GM12878 (cell line): ENCODE data around the gene SLC49A4. TPM values are rescaled to one million over a fixed set of nuclear protein-coding genes. Genes with fewer than 3 reads are reported as not detected.

Experiments
- ATAC-seq: fragments of 200-7000 bp; cut with Tn5 transposase; 3 replicates; pipeline ENCODE4 v1.9.1; 2020; ENCODE audit warnings: mild to moderate bottlenecking, moderate library complexity
- BruUV-seq: library from RNA; stranded (reverse); fragments of 400-500 nt; replicated peaks from 2 replicates; lab custom pipeline; 2021; lab: Mats Ljungman, UMichigan
- CTCF ChIA-PET: fragments of 300-600 bp; sonication (Branson Sonifier 250); formaldehyde crosslinking; extraction: SDS; loops from one replicate; lab custom pipeline; 2021; ENCODE audit warnings: inconsistent platforms; lab: Yijun Ruan, JAX
- POLR2A ChIA-PET: fragments of 350-600 bp; formaldehyde crosslinking; extraction: SDS; loops from one replicate; lab custom pipeline; 2021; ENCODE audit warnings: inconsistent platforms; lab: Charles Lee
- RAD21 ChIA-PET: fragments of 300-600 bp; sonication (Branson Sonifier 250); formaldehyde crosslinking; loops from one replicate; lab custom pipeline; 2023; ENCODE audit warnings: antibody characterized with exemption; ENCODE audit not compliant: unreplicated experiment; lab: Charles Lee
- SMC1A ChIA-PET: fragments of 300-600 bp; sonication (Branson Sonifier 250); formaldehyde crosslinking; loops from one replicate; lab custom pipeline; 2023; ENCODE audit not compliant: unreplicated experiment, uncharacterized antibody; lab: Charles Lee
- DNase-seq: peaks from one replicate; pipeline ENCODE4 v3.0.0-alpha.2; 2011; ENCODE audit warnings: low read depth, low spot score
- FAIRE-seq: peaks from 3 replicates; lab custom pipeline; 2011; peaks lifted over from hg19 to GRCh38; lab: Jason Lieb, UNC
- H2AFZ ChIP-seq: 2 replicates; pipeline ENCODE4 v1.6.0; 2011; ENCODE audit warnings: low read depth, low read length, control low read depth; ENCODE audit not compliant: control insufficient read depth
- H3K27ac ChIP-seq: 2 replicates; pipeline ENCODE4 v1.5.1; 2011; ENCODE audit warnings: control low read depth; ENCODE audit not compliant: control insufficient read depth, insufficient read depth
- H3K27me3 ChIP-seq, 2 experiments: replicated peaks in 1 of 2; 2 replicates each; pipeline versions ENCODE4 v1.6.0 to v1.6.1; 2011; ENCODE audit warnings: low read length in 1 of 2; ENCODE audit not compliant: control insufficient read depth in 2 of 2, insufficient read depth in 2 of 2
- H3K36me3 ChIP-seq, 2 experiments: 2 replicates each; pipeline ENCODE4 v1.5.1; 2011; ENCODE audit warnings: low read length in 1 of 2; ENCODE audit not compliant: control insufficient read depth in 2 of 2, insufficient read depth in 2 of 2
- H3K4me1 ChIP-seq: 2 replicates; pipeline ENCODE4 v1.6.1; 2011; ENCODE audit warnings: mild to moderate bottlenecking, low read length, moderate library complexity, mixed read lengths; ENCODE audit not compliant: control insufficient read depth, insufficient read depth
- H3K4me2 ChIP-seq: 2 replicates; pipeline ENCODE4 v1.6.0; 2011; ENCODE audit warnings: control low read depth; ENCODE audit not compliant: control insufficient read depth, insufficient read depth
- H3K4me3 ChIP-seq: fragments of 200-600 bp; sonication (generic); 2 replicates; pipeline ENCODE4 v1.5.1; 2016
- H3K79me2 ChIP-seq: 2 replicates; pipeline ENCODE4 v1.6.0; 2011; ENCODE audit warnings: low read length; ENCODE audit not compliant: control insufficient read depth, insufficient read depth
- H3K9ac ChIP-seq: 2 replicates; pipeline ENCODE4 v1.8.0; 2011; ENCODE audit warnings: low read length, control low read depth, mixed read lengths; ENCODE audit not compliant: control insufficient read depth, insufficient read depth
- H3K9me3 ChIP-seq: replicated peaks from 3 replicates; pipeline ENCODE4 v1.5.1; 2011; ENCODE audit warnings: mild to moderate bottlenecking, low read length; ENCODE audit not compliant: control insufficient read depth, insufficient read depth
- H4K20me1 ChIP-seq: 2 replicates; pipeline ENCODE4 v1.6.0; 2011; ENCODE audit not compliant: control insufficient read depth, insufficient read depth
- CBX5 ChIP-seq: sonication (generic); IDR thresholded peaks from 2 replicates; pipeline ENCODE4 v1.6.1; 2016; ENCODE audit warnings: low read depth, moderate library complexity, mild to moderate bottlenecking, inconsistent platforms
- EZH2 ChIP-seq: IDR thresholded peaks from 2 replicates; pipeline ENCODE4 v1.6.1; 2012; ENCODE audit warnings: low read depth, mild to moderate bottlenecking, control low read depth, inconsistent platforms, low read length, borderline replicate concordance; ENCODE audit not compliant: control insufficient read depth
- HDAC2 ChIP-seq: fragments of 200-600 bp; sonication (generic); IDR thresholded peaks from 2 replicates; pipeline ENCODE4 v1.6.1; 2017
- IKZF2 ChIP-seq, 2 experiments: fragments of 450-650 bp; IDR thresholded peaks; 2 replicates each; pipeline ENCODE4 v1.6.1; 2017; ENCODE audit warnings: mild to moderate bottlenecking in 2 of 2, moderate library complexity in 2 of 2
- RCOR1 ChIP-seq: conservative IDR thresholded peaks from 2 replicates; pipeline ENCODE4 v1.6.1; 2012; ENCODE audit warnings: low read depth, low read length, improper control_type of control experiment
- TCF12 ChIP-seq: IDR thresholded peaks from 2 replicates; pipeline ENCODE4 v1.6.1; 2011; ENCODE audit warnings: low read depth, mild to moderate bottlenecking, low read length
- ZBED1 ChIP-seq: IDR thresholded peaks from 2 replicates; pipeline ENCODE4 v1.6.1; 2016; ENCODE audit warnings: borderline replicate concordance
- ZBTB33 ChIP-seq: fragments of 450-650 bp; IDR thresholded peaks from 2 replicates; pipeline ENCODE4 v1.6.1; 2017; ENCODE audit warnings: mild to moderate bottlenecking
- in situ Hi-C: fragments of 300-500 bp; cut with MboI; formaldehyde crosslinking; loops from 9 replicates; pipeline ENCODE4 v1.14.3; 2018; ENCODE audit warnings: mixed read lengths
- intact Hi-C: fragments of 100-400 bp; cut with micrococcal nuclease; formaldehyde crosslinking; loops from one replicate; pipeline ENCODE4 v1.14.2; 2022; ENCODE audit not compliant: unreplicated experiment
- polyA plus RNA-seq, 11 experiments: library from polyadenylated mRNA; depleted of rRNA in 4 of 11; unstranded in 6 of 11; stranded (reverse) in 5 of 11; fragments of >200 nt; fragmentation: Nextera tagmentation in 4 of 11; fragmentation: Illumina TruSeq in 1 of 11; extraction: Ambion mirVana in 4 of 11; extraction: Trizol in 1 of 11; gene quantifications; 1 replicate in 1 of 11; 2 replicates in 10 of 11; pipeline versions ENCODE4 v1.2.1 to v1.2.3, GENCODE V29; 2011 to 2016; ENCODE audit warnings: inconsistent platforms in 2 of 11, missing spikeins in 2 of 11, low read depth in 1 of 11
- total RNA-seq, 4 experiments: library from RNA; depleted of rRNA in 3 of 4; stranded (reverse); fragments of >200 nt in 3 of 4; fragmentation: Illumina TruSeq in 1 of 4; extraction: Trizol in 1 of 4; gene quantifications; 2 replicates each; pipeline versions ENCODE4 v1.2.1 to v1.2.3, GENCODE V29; 2013 to 2021
- TF ChIP-seq, protein P1 (sequence below): fragments of 450-650 bp; formaldehyde crosslinking; IDR thresholded peaks from 2 replicates; pipeline ENCODE4 v1.4.0; 2020; ENCODE audit warnings: mild to moderate bottlenecking, moderate library complexity
- TF ChIP-seq, protein P2 (sequence below): fragments of 450-650 bp; IDR thresholded peaks from 2 replicates; pipeline ENCODE4 v1.6.1; 2017; ENCODE audit warnings: mild to moderate bottlenecking, moderate library complexity

SLC49A4 gene
- total and polyA plus RNA-seq, 10 of the 15 experiments (the other 5 are each of a cell fraction or from before 2014, with no cell fraction given) = 0.48 to 2.2 (median 1.4) TPM

- H3K79me2 ChIP-seq = no peaks in the 10 kb centered on the region
- TF ChIP-seq EZH2 (no peak), ZBED1 (no peak), HDAC2 (no peak), TCF12 (no peak), RCOR1 (no peak), ZBTB33 (no peak), IKZF2 (IDR thresholded peaks at IDR 0.05) (no peak), CBX5 (no peak)
- TF ChIP-seq, protein P1, sequence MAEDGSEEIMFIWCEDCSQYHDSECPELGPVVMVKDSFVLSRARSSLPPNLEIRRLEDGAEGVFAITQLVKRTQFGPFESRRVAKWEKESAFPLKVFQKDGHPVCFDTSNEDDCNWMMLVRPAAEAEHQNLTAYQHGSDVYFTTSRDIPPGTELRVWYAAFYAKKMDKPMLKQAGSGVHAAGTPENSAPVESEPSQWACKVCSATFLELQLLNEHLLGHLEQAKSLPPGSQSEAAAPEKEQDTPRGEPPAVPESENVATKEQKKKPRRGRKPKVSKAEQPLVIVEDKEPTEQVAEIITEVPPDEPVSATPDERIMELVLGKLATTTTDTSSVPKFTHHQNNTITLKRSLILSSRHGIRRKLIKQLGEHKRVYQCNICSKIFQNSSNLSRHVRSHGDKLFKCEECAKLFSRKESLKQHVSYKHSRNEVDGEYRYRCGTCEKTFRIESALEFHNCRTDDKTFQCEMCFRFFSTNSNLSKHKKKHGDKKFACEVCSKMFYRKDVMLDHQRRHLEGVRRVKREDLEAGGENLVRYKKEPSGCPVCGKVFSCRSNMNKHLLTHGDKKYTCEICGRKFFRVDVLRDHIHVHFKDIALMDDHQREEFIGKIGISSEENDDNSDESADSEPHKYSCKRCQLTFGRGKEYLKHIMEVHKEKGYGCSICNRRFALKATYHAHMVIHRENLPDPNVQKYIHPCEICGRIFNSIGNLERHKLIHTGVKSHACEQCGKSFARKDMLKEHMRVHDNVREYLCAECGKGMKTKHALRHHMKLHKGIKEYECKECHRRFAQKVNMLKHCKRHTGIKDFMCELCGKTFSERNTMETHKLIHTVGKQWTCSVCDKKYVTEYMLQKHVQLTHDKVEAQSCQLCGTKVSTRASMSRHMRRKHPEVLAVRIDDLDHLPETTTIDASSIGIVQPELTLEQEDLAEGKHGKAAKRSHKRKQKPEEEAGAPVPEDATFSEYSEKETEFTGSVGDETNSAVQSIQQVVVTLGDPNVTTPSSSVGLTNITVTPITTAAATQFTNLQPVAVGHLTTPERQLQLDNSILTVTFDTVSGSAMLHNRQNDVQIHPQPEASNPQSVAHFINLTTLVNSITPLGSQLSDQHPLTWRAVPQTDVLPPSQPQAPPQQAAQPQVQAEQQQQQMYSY = no peak
- TF ChIP-seq, protein P2, sequence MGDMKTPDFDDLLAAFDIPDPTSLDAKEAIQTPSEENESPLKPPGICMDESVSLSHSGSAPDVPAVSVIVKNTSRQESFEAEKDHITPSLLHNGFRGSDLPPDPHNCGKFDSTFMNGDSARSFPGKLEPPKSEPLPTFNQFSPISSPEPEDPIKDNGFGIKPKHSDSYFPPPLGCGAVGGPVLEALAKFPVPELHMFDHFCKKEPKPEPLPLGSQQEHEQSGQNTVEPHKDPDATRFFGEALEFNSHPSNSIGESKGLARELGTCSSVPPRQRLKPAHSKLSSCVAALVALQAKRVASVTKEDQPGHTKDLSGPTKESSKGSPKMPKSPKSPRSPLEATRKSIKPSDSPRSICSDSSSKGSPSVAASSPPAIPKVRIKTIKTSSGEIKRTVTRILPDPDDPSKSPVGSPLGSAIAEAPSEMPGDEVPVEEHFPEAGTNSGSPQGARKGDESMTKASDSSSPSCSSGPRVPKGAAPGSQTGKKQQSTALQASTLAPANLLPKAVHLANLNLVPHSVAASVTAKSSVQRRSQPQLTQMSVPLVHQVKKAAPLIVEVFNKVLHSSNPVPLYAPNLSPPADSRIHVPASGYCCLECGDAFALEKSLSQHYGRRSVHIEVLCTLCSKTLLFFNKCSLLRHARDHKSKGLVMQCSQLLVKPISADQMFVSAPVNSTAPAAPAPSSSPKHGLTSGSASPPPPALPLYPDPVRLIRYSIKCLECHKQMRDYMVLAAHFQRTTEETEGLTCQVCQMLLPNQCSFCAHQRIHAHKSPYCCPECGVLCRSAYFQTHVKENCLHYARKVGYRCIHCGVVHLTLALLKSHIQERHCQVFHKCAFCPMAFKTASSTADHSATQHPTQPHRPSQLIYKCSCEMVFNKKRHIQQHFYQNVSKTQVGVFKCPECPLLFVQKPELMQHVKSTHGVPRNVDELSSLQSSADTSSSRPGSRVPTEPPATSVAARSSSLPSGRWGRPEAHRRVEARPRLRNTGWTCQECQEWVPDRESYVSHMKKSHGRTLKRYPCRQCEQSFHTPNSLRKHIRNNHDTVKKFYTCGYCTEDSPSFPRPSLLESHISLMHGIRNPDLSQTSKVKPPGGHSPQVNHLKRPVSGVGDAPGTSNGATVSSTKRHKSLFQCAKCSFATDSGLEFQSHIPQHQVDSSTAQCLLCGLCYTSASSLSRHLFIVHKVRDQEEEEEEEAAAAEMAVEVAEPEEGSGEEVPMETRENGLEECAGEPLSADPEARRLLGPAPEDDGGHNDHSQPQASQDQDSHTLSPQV = no peak
- TF ChIP-seq, all 136 proteins: peak for 0
- H3K9me3 ChIP-seq = no peaks in the 10 kb centered on the region
- intact Hi-C loops (no loop called here), in situ Hi-C loops (no loop called here)
- no peak overlapping the region for H3K4me3 ChIP-seq
- H3K36me3 ChIP-seq = no peaks in the 10 kb centered on the region
- no peaks in the 10 kb centered on the region; the same call in 1 of the 2 replicates for H3K4me1 ChIP-seq
- CTCF ChIA-PET = no interaction called here
- RAD21 ChIA-PET = no interaction called here
- H3K9ac ChIP-seq = no peak overlapping the region
- H3K4me2 ChIP-seq = no peak overlapping the region
- POLR2A ChIA-PET = no interaction called here
- SMC1A ChIA-PET = no interaction called here
- no peak overlapping the region for H2AFZ ChIP-seq
- no peak for FAIRE-seq
- no peaks in the 10 kb centered on the region for H3K27me3 ChIP-seq
- no peak for DNase-seq
- no peaks in the 10 kb centered on the region for H4K20me1 ChIP-seq
- no peak; the same call in 2 of the 3 replicates for ATAC-seq
- no peak overlapping the region for H3K27ac ChIP-seq
- no TSS peak for BruUV-seq
Measured at GRCh38 chr3:122875547-122876127, 80.8 kb downstream of the SLC49A4 start.
